Prostate gland (tissue), 2 donors: ENCODE results near the gene MIOX. TPM values are rescaled to one million over a fixed set of nuclear protein-coding genes. Genes with fewer than 3 reads are reported as not detected.

ENCODE experiments used
- DNase-seq: peaks from one replicate; pipeline ENCODE4 v3.0.0-alpha.2; 2019; ENCODE audit warnings: low spot score
- H3K27ac ChIP-seq, 2 donors: fragments of 200-600 bp; sonication (generic); 2 replicates each; pipeline ENCODE4 v1.5.1; 2017 to 2019
- H3K27me3 ChIP-seq: fragments of 200-600 bp; sonication (generic); replicated peaks from 2 replicates; pipeline ENCODE4 v1.5.1; 2019; ENCODE audit not compliant: insufficient read depth
- H3K36me3 ChIP-seq, 2 donors: fragments of 200-600 bp; sonication (generic); 1 replicate in 1 of 2; 2 replicates in 1 of 2; pipeline versions ENCODE4 v1.5.1 to v1.8.1; 2017 to 2019
- H3K4me1 ChIP-seq: fragments of 200-600 bp; sonication (generic); replicated peaks from 2 replicates; pipeline ENCODE4 v1.5.1; 2019
- H3K4me3 ChIP-seq, 2 donors: fragments of 200-600 bp; sonication (generic); 2 replicates each; pipeline ENCODE4 v1.5.1; 2017 to 2019
- H3K9me3 ChIP-seq: fragments of 200-600 bp; sonication (generic); 2 replicates; pipeline ENCODE4 v1.5.1; 2017
- POLR2A ChIP-seq: fragments of 450-650 bp; IDR thresholded peaks from one replicate; pipeline ENCODE4 v1.6.1; 2016; ENCODE audit warnings: antibody characterized with exemption, mild to moderate bottlenecking
- POLR2AphosphoS5 ChIP-seq: sonication (generic); formaldehyde crosslinking; IDR thresholded peaks from one replicate; pipeline ENCODE4 v1.6.1; 2017; ENCODE audit warnings: antibody characterized with exemption
- WGBS: methylation state at CpG from one replicate; pipeline ENCODE4 v1.1.5; 2018; 5-methylcytosine and 5-hydroxymethylcytosine counted together
- intact Hi-C: fragments of 100-400 bp; cut with DNase I; formaldehyde crosslinking; loops from one replicate; pipeline ENCODE4 v1.14.2; 2022
- total RNA-seq, 2 donors: library from RNA; depleted of rRNA; stranded (reverse); fragments of >200 nt; gene quantifications; one replicate each; pipeline ENCODE4 v1.1.0, GENCODE V29; 2016
- TF ChIP-seq, protein P1 (sequence below), 4 experiments: fragments of 200-600 bp in 2 of 4; fragments of 450-650 bp in 2 of 4; sonication (generic) in 2 of 4; IDR thresholded peaks; 1 replicate in 3 of 4; 2 replicates in 1 of 4; pipeline ENCODE4 v1.5.1; 2016 to 2019; ENCODE audit warnings: antibody characterized with exemption in 4 of 4, mild to moderate bottlenecking in 2 of 4, moderate library complexity in 2 of 4

MIOX gene
- total RNA-seq, 2 donors from 2014 or later, result not detected

DNA sequence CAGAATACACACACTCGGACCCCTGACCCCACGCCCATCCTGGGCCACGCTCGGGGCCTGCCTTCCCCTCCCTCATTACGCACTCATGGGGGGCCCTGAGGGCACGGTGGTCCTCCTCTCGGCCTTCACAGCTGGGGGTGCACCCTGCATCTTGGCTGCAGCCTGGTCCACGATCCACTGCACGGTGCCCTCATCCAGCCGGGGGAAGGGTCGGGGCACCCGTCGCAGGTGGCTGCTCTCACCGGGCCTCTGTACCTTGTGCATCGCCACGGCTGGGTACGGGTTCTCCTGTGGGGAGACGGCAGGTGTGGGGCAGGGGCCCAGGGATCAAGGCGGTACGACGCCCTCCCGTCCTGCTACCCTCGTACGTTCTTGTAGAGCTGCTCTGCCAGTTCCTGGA lies 22.2 kb upstream of the MIOX start:
- intact Hi-C loops, result no loop called here
- TF ChIP-seq, protein P1, sequence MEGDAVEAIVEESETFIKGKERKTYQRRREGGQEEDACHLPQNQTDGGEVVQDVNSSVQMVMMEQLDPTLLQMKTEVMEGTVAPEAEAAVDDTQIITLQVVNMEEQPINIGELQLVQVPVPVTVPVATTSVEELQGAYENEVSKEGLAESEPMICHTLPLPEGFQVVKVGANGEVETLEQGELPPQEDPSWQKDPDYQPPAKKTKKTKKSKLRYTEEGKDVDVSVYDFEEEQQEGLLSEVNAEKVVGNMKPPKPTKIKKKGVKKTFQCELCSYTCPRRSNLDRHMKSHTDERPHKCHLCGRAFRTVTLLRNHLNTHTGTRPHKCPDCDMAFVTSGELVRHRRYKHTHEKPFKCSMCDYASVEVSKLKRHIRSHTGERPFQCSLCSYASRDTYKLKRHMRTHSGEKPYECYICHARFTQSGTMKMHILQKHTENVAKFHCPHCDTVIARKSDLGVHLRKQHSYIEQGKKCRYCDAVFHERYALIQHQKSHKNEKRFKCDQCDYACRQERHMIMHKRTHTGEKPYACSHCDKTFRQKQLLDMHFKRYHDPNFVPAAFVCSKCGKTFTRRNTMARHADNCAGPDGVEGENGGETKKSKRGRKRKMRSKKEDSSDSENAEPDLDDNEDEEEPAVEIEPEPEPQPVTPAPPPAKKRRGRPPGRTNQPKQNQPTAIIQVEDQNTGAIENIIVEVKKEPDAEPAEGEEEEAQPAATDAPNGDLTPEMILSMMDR (IDR thresholded peaks at IDR 0.05), result no peak
- no peak for TF ChIP-seq POLR2AphosphoS5
- no peak for TF ChIP-seq POLR2A
- 90% methylated on average over 24 of the region's 24 CpGs for WGBS
- H3K4me3 ChIP-seq, result no peak overlapping the region
- H3K9me3 ChIP-seq, result no peaks in the 10 kb centered on the region
- H3K4me1 ChIP-seq, result peaks cover 11% of the 10 kb centered on the region
- peaks cover 25 to 67% of the 10 kb centered on the region in 2 donors for H3K36me3 ChIP-seq
- no peak for DNase-seq
- no peaks in the 10 kb centered on the region for H3K27me3 ChIP-seq
- no peak overlapping the region for H3K27ac ChIP-seq

DNA sequence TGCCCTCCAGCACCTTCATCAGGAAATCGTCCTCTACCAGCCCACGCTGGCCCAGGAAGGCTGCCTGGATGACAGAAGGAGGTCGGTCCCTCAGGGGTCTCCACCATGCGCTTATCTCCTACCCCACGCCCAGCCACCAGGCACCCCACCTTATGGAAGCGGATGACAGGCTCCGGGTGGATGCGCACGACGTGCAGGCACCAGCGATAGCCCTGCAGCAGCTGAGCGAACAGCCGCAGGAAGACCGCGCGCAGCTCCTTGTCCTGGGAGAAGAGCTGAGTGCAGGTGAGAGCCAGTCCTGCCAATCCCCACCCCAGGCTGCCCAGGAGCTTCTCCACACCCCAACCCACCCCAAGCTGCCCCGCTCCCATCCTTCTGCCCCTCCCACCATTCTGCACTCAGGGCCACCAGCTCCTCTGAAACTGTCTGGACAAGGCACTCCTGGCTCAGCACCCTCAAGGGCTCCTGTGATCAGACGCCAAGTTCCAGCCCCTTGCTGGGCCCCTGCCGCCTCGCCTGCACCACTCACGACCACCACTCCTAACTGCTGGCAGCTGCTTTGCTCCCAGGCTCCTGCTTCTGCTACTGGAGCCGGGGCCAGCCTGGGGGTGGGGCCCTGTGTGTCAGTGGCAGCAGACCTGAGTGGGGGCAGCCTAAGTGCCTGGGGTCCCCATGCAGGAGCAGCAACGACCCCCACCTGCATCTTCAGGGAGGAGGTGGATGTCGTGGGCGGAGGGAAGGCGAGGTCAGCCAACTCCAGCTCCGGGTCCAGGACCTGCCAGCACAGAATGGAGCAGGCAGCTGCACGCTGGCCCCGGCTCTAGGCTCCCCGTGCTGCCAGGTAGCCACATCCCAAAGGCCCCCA lies 21.4 kb upstream of the MIOX start:
- TF ChIP-seq POLR2A (no peak), POLR2AphosphoS5 (no peak)
- TF ChIP-seq, protein P1 (IDR thresholded peaks at IDR 0.05), result no peak
- peaks cover 20 to 59% of the 10 kb centered on the region in 2 donors for H3K36me3 ChIP-seq
- no peak for DNase-seq
- H3K27me3 ChIP-seq, result no peaks in the 10 kb centered on the region
- peaks cover 18% of the 10 kb centered on the region for H3K4me1 ChIP-seq
- H3K27ac ChIP-seq, result no peak overlapping the region
- H3K9me3 ChIP-seq, result no peaks in the 10 kb centered on the region
- intact Hi-C loops, result no loop called here
- no peak overlapping the region for H3K4me3 ChIP-seq
- WGBS, result 89% methylated on average over 30 of the region's 30 CpGs

DNA sequence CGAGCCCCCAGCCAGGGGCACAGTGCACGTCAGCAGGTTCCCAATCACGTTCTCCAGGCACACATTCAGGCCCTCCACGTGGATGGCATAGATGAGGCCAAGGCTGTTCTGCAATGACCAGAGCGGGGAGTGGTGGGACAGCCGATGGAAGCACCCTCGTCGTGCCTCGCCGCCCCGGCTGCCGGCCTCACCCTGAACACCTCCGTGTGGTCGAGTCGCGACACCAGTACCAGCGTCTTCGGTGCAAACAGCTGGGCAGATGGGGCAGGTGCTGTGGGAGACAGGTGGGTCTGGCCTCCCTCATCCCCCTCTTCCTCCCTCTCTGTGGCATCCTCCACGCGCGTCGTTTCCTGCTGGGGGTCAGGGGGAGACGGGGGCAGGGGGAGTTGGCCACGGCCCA lies 19.3 kb upstream of the MIOX start:
- 91% methylated on average over 18 of the region's 24 CpGs for WGBS
- intact Hi-C loops, result no loop called here

DNA sequence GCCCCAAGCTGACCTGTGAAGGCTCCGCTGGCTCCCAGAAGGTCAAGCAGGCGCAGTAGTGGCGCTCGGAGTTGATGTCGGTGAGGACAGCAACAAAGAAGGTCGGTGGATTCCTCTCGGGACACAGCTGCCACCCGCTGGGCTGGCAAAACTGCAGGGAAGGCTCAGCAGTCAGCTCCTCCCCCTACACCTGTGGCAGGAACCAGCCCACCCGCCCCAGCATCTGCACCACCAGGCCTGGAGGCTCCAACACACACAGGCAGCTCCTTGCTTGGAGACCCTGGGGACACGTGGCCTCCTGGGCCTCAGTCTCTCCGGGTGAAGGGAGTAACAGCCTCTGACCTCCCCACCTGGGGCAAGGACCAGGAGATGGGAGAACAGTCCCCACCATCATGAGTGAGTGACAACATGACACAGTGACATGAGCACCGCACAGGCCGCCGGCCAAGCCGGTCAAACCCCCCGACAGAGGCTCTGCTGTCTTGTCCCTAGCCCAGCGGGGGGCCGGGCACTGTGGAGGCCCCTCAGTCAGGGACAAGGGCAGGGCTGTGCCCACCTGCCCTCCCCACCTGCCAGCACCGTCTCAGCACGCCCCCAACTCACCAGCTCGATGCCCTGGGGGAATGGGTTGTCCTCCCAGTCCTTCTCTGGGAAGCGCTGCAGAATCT lies 18.8 kb upstream of the MIOX start:
- no peak overlapping the region for H3K27ac ChIP-seq
- intact Hi-C loops, result no loop called here
- WGBS, result 74% methylated on average over 13 of the region's 22 CpGs
- H3K4me1 ChIP-seq, result peaks cover 20% of the 10 kb centered on the region
- H3K27me3 ChIP-seq, result no peaks in the 10 kb centered on the region
- no peaks in the 10 kb centered on the region for H3K9me3 ChIP-seq
- no peak for DNase-seq
- TF ChIP-seq POLR2A (no peak), POLR2AphosphoS5 (no peak)
- TF ChIP-seq, protein P1 (IDR thresholded peaks at IDR 0.05), result no peak
- H3K4me3 ChIP-seq, result no peak overlapping the region
- H3K36me3 ChIP-seq, result peaks cover 20 to 41% of the 10 kb centered on the region in 2 donors

More for the DNA sequence above, 19.3 kb upstream of the MIOX start:
- DNase-seq, result no peak
- no peaks in the 10 kb centered on the region for H3K27me3 ChIP-seq
- peaks cover 20 to 47% of the 10 kb centered on the region in 2 donors for H3K36me3 ChIP-seq
- no peak overlapping the region for H3K4me3 ChIP-seq
- H3K4me1 ChIP-seq, result peaks cover 17% of the 10 kb centered on the region
- H3K27ac ChIP-seq, result no peak overlapping the region
- TF ChIP-seq POLR2AphosphoS5 (no peak), POLR2A (no peak)
- TF ChIP-seq, protein P1 (IDR thresholded peaks at IDR 0.05), result no peak
- H3K9me3 ChIP-seq, result no peaks in the 10 kb centered on the region
